HCT116 (cell line): Measurements from ENCODE around the gene STMP1. TPM values are rescaled to one million over a fixed set of nuclear protein-coding genes. Genes with fewer than 3 reads are reported as not detected.
"Not testable (repeated sequence)": the region's sequence is repeated elsewhere in the genome, so short reads cannot be mapped to it uniquely, and the experiment has no call there.

Experiments used
- ATAC-seq: fragments of 200-7000 bp; cut with Tn5 transposase; 2 replicates; pipeline ENCODE4 v1.9.1; 2020; ENCODE audit warnings: mild to moderate bottlenecking, moderate library complexity
- BruUV-seq: library from RNA; stranded (reverse); fragments of 400-500 nt; replicated peaks from 2 replicates; lab custom pipeline; 2021; lab: Mats Ljungman, UMichigan
- CTCF ChIA-PET: fragments of 300-600 bp; sonication (Branson Sonifier 250); formaldehyde crosslinking; loops from one replicate; lab custom pipeline; 2021; ENCODE audit warnings: antibody characterized with exemption; lab: Charles Lee
- POLR2A ChIA-PET: fragments of 300-600, 350-600 bp; sonication (Branson Sonifier 250); formaldehyde crosslinking; loops from one replicate; lab custom pipeline; 2021; ENCODE audit warnings: antibody characterized with exemption; lab: Charles Lee
- RAD21 ChIA-PET, 2 experiments: fragments of 300-600 bp; sonication (Branson Sonifier 250); formaldehyde crosslinking; loops; one replicate each; lab custom pipeline; 2023; ENCODE audit warnings: low total read pairs in 2 of 2; ENCODE audit not compliant: uncharacterized antibody in 2 of 2, unreplicated experiment in 2 of 2, low non-redundant PET in 1 of 2; lab: Charles Lee
- DNase-seq: peaks from one replicate; pipeline ENCODE4 v3.0.0-alpha.2; 2010; ENCODE audit warnings: low read depth, low spot score
- H2AFZ ChIP-seq: fragments of 200-600 bp; shearing (Covaris generic), sonication (generic); 2 replicates; pipeline ENCODE4 v1.6.1; 2017; ENCODE audit warnings: low read depth, mixed run types, mixed read lengths, antibody characterized with exemption, low read length; ENCODE audit not compliant: poor library complexity, severe bottlenecking
- H3K27ac ChIP-seq: 2 replicates; pipeline ENCODE4 v1.5.1; 2012; ENCODE audit warnings: low read depth, low read length
- H3K27me3 ChIP-seq: fragments of 200-600 bp; sonication (generic); 2 replicates; pipeline ENCODE4 v1.6.1; 2016; ENCODE audit warnings: mixed run types, low read length, mixed read lengths; ENCODE audit not compliant: insufficient read depth
- H3K36me3 ChIP-seq, 2 experiments: fragments of 200-500 bp in 1 of 2; fragments of 200-600 bp in 1 of 2; sonication (Bioruptor generic) in 1 of 2; sonication (generic) in 1 of 2; 2 replicates each; pipeline versions ENCODE4 v1.5.1 to v1.6.1; 2014 to 2016; ENCODE audit warnings: low read length in 2 of 2, inconsistent platforms in 1 of 2, mixed read lengths in 1 of 2, mixed run types in 1 of 2; ENCODE audit not compliant: insufficient read depth in 2 of 2, control insufficient read depth in 1 of 2
- H3K4me1 ChIP-seq, 2 experiments: fragments of 200-600 bp in 1 of 2; sonication (generic) in 1 of 2; 2 replicates each; pipeline versions ENCODE4 v1.5.1 to v1.6.1; 2012 to 2017; ENCODE audit warnings: low read length in 2 of 2, inconsistent platforms in 1 of 2, mild to moderate bottlenecking in 1 of 2, mixed read lengths in 1 of 2, mixed run types in 1 of 2, moderate library complexity in 1 of 2; ENCODE audit not compliant: insufficient read depth in 2 of 2, control insufficient read depth in 1 of 2
- H3K4me2 ChIP-seq: fragments of 200-600 bp; sonication (generic); 2 replicates; pipeline ENCODE4 v1.6.1; 2017; ENCODE audit warnings: mixed run types, low read length, mixed read lengths
- H3K4me3 ChIP-seq, 2 experiments: fragments of 200-600 bp in 1 of 2; sonication (generic) in 1 of 2; replicated peaks in 1 of 2; 2 replicates each; pipeline ENCODE4 v1.5.1; 2011 to 2016; ENCODE audit warnings: low read length in 2 of 2, control low read depth in 1 of 2, low read depth in 1 of 2, mild to moderate bottlenecking in 1 of 2, mixed read lengths in 1 of 2, mixed run types in 1 of 2
- H3K79me2 ChIP-seq: fragments of 200-600 bp; sonication (generic); 2 replicates; pipeline ENCODE4 v1.6.1; 2017; ENCODE audit warnings: mild to moderate bottlenecking, mixed run types, low read length, moderate library complexity, mixed read lengths; ENCODE audit not compliant: insufficient read depth
- H3K9ac ChIP-seq: fragments of 200-600 bp; sonication (generic); 2 replicates; pipeline ENCODE4 v1.6.1; 2016; ENCODE audit warnings: low read length, mixed read lengths
- H3K9me2 ChIP-seq: fragments of 200-600 bp; sonication (generic), shearing (Covaris generic); 2 replicates; pipeline ENCODE4 v1.6.1; 2017; ENCODE audit warnings: mixed run types, mild to moderate bottlenecking, moderate library complexity; ENCODE audit not compliant: insufficient read depth
- H3K9me3 ChIP-seq, 2 experiments: fragments of 200-500 bp in 1 of 2; fragments of 200-600 bp in 1 of 2; sonication (Bioruptor generic) in 1 of 2; sonication (generic) in 1 of 2; 2 replicates each; pipeline ENCODE4 v1.6.1; 2014 to 2017; ENCODE audit warnings: low read length in 2 of 2, mixed read lengths in 2 of 2, inconsistent platforms in 1 of 2, low read depth in 1 of 2, mild to moderate bottlenecking in 1 of 2, mixed run types in 1 of 2, moderate library complexity in 1 of 2; ENCODE audit not compliant: control insufficient read depth in 1 of 2, insufficient read depth in 1 of 2
- H4K20me1 ChIP-seq: fragments of 200-600 bp; sonication (generic), shearing (Covaris generic); 2 replicates; pipeline ENCODE4 v1.6.1; 2017; ENCODE audit warnings: mixed run types, mild to moderate bottlenecking, moderate library complexity; ENCODE audit not compliant: insufficient read depth
- POLR2A ChIP-seq: IDR thresholded peaks from 2 replicates; pipeline ENCODE4 v1.7.0; 2011; ENCODE audit warnings: borderline replicate concordance; ENCODE audit not compliant: insufficient read depth, insufficient read length; ENCODE audit errors: extremely low read depth
- intact Hi-C: fragments of 100-400 bp; cut with micrococcal nuclease; formaldehyde crosslinking; loops from 2 replicates; pipeline ENCODE4 v1.10.0; 2022
- total RNA-seq: library from RNA; stranded (reverse); gene quantifications from one replicate; pipeline ENCODE4 v1.2.1, GENCODE V29; 2021; ENCODE audit not compliant: unreplicated experiment

Gene STMP1
- total RNA-seq, 1 experiment from 2014 or later, result 32.8 TPM

GRCh38 chr7:135692606-135693005 is 30.3 kb downstream of the STMP1 start:
- H3K4me2 ChIP-seq, H3K36me3 ChIP-seq, H3K9ac ChIP-seq, RAD21 ChIA-PET, DNase-seq, H3K79me2 ChIP-seq, H2AFZ ChIP-seq, H3K4me3 ChIP-seq, ATAC-seq, BruUV-seq, H3K9me2 ChIP-seq, H3K9me3 ChIP-seq, H4K20me1 ChIP-seq, intact Hi-C loops, H3K27me3 ChIP-seq, H3K27ac ChIP-seq, H3K4me1 ChIP-seq: not testable (repeated sequence)
- ChIA-PET CTCF (interaction anchor here (0.9 kb wide), 1 partner anchor 12 kb away, joined by 3 read pairs; no protein-coding TSS in a partner anchor), POLR2A (interaction anchor here (0.7 kb wide), 1 partner anchor 120 kb away, joined by 4 read pairs; no protein-coding TSS in a partner anchor)

- DNase-seq, result no peak
- H3K27ac ChIP-seq, result no peak overlapping the region
- no peaks in the 10 kb centered on the region for H3K9me3 ChIP-seq
- no peaks in the 10 kb centered on the region for H3K79me2 ChIP-seq
- H4K20me1 ChIP-seq, result no peaks in the 10 kb centered on the region
- H2AFZ ChIP-seq, result no peak overlapping the region
- H3K4me1 ChIP-seq, result peaks cover 0 to 7% of the 10 kb centered on the region in 2 experiments; a peak in 1 of 4 replicates
- no peak for TF ChIP-seq POLR2A
- H3K4me3 ChIP-seq, result no peak overlapping the region
- no peaks in the 10 kb centered on the region for H3K36me3 ChIP-seq
- H3K4me2 ChIP-seq, result no peak overlapping the region
- POLR2A ChIA-PET, result no interaction called here
- CTCF ChIA-PET, result no interaction called here
- no peak overlapping the region for H3K9ac ChIP-seq
- no peak for ATAC-seq
- intact Hi-C loops, result no loop called here
- BruUV-seq, result no TSS peak
- no peaks in the 10 kb centered on the region for H3K27me3 ChIP-seq
- RAD21 ChIA-PET, result no interaction called here
- H3K9me2 ChIP-seq, result no peaks in the 10 kb centered on the region
Observed at GRCh38 chr7:135693558-135693957, 31.2 kb downstream of the STMP1 start.
